Heart left ventricle (tissue), 13 donors: ENCODE data around the gene ADGRD1.

Source experiments
- POLR2A ChIP-seq, 2 donors: fragments of 450-650 bp; IDR thresholded peaks; one replicate each; pipeline ENCODE4 v1.6.1; 2017; ENCODE audit warnings: antibody characterized with exemption in 2 of 2, mild to moderate bottlenecking in 2 of 2, moderate library complexity in 2 of 2
- TF ChIP-seq, protein P1 (sequence below), 12 donors: fragments of 200-600 bp; sonication (generic) in 4 of 12; IDR thresholded peaks; one replicate each; pipeline versions ENCODE4 v1.5.0 to v1.8.0; 2018 to 2022; ENCODE audit warnings: antibody characterized with exemption in 12 of 12, mild to moderate bottlenecking in 5 of 12
- donor health status: ischemic (EF 13 %, LVEDD 7.1; RV severe dilation, severe dysfunction).
- donor health status: DM: no; HTN: yes; CAD: no.
- donor health status: DM: no; HTN: no; CAD: no.
- donor health status: ischemic (EF 25% LVEDD 6.9; RV normal size, moderate dysfunction).
- donor health status: ischemic (EF 25% LVEDD 5.7; RV mildly dilated, moderate dysfunction).
- donor health status: ischemic (EF 35%, LVEDD 5.7; RV mildly dilated, moderate dysfunction).
- donor health status: nonischemic (EF 11% LVEDD 7.7; RV severe dilation, severe dysfunction).
- donor health status: DM: yes; HTN: yes; CAD: no.
- donor health status: PGD.
- donor health status: ischemic (EF 29% LVEDD 5.4; RV normal size, mild dysfunction).
- donor health status: nonischemic (EF 23%, LVEDD 6.1; RV moderate dilation, normal function).

DNA sequence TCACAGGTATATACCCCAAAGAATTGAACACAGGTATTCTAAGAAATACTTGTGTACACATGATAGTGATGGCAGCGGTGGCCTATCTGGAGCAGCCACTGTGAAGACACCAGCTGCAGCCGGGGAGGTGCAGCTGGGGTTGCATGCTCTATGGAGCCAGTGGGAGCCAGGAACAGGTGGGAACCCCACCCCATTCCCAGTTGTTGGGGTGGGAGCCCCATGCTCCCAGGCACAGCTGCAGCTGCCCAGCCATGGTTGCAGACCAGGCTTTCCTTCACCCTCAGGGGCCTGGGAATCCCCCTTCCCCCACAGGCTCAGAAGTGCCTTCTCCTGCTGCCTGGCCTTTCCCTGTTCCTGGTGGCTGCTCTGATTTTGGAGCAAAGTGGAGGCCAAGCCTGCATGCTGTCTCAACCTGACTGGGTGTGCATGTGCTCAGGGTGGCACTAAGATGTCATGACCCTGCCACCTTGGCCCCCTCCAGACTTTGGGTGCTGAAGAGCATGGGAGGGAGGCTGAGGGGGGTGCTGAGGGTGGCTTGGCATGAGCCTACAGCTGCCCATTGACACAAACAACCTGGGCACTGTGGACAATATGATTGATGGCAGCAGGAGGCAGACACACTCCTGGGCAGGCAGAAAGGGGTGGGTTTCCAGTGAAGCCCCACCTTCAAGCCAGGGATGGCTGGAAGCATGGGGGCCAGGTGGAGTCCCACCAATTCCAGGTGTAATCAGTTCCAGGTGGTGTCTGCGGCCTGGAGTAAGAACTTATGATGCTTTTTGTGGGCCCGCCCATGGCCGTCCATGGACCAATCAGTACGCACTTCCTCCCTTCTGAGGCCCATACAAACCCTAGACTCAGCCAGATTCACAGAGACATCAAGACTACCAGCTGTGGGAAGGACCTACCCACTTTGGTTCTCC lies 234.7 kb downstream of the ADGRD1 start:
- no peak for TF ChIP-seq POLR2A (IDR thresholded peaks at IDR 0.05)
- TF ChIP-seq, protein P1, sequence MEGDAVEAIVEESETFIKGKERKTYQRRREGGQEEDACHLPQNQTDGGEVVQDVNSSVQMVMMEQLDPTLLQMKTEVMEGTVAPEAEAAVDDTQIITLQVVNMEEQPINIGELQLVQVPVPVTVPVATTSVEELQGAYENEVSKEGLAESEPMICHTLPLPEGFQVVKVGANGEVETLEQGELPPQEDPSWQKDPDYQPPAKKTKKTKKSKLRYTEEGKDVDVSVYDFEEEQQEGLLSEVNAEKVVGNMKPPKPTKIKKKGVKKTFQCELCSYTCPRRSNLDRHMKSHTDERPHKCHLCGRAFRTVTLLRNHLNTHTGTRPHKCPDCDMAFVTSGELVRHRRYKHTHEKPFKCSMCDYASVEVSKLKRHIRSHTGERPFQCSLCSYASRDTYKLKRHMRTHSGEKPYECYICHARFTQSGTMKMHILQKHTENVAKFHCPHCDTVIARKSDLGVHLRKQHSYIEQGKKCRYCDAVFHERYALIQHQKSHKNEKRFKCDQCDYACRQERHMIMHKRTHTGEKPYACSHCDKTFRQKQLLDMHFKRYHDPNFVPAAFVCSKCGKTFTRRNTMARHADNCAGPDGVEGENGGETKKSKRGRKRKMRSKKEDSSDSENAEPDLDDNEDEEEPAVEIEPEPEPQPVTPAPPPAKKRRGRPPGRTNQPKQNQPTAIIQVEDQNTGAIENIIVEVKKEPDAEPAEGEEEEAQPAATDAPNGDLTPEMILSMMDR (IDR thresholded peaks at IDR 0.05) = no peak
